Progenitor cell of endocrine pancreas (in vitro differentiated cells): Measurements from ENCODE around the gene CHD5. TPM values are rescaled to one million over a fixed set of nuclear protein-coding genes. Genes with fewer than 3 reads are reported as not detected.
A peak's percentile ranks its signal among the peaks of the same experiment; 100 is the strongest.

ENCODE experiments used
- DNase-seq: peaks from one replicate; pipeline ENCODE4 v3.0.0; 2021; ENCODE audit warnings: low spot score; ENCODE audit not compliant: unreplicated experiment
- H3K27ac Mint-ChIP-seq: 2 replicates; pipeline ENCODE4 v1.8.0; 2021; ENCODE audit warnings: mild to moderate bottlenecking, moderate library complexity, mixed read lengths
- H3K27me3 Mint-ChIP-seq: 2 replicates; pipeline ENCODE4 v1.8.0; 2021; ENCODE audit warnings: mixed read lengths
- H3K36me3 Mint-ChIP-seq: 2 replicates; pipeline ENCODE4 v1.8.0; 2022; ENCODE audit warnings: mixed read lengths; ENCODE audit not compliant: insufficient read depth
- H3K4me1 Mint-ChIP-seq: 2 replicates; pipeline ENCODE4 v1.8.0; 2021; ENCODE audit warnings: low read depth, mixed read lengths
- H3K4me3 Mint-ChIP-seq: 2 replicates; pipeline ENCODE4 v1.8.0; 2021; ENCODE audit warnings: low read depth, mild to moderate bottlenecking, moderate library complexity, mixed read lengths
- H3K9me3 Mint-ChIP-seq: 2 replicates; pipeline ENCODE4 v1.8.0; 2021; ENCODE audit warnings: low read depth, mixed read lengths
- CTCF ChIP-seq: fragments of 200-600 bp; sonication (generic); IDR thresholded peaks from one replicate; pipeline ENCODE4 v1.5.0; 2021; ENCODE audit warnings: antibody characterized with exemption, mild to moderate bottlenecking; ENCODE audit not compliant: unreplicated experiment
- total RNA-seq: library from RNA; stranded (reverse); gene quantifications from 2 replicates; pipeline ENCODE4 v1.2.1, GENCODE V29; 2021

Gene CHD5
- total RNA-seq, 1 donor from 2014 or later: 0.77 TPM

GRCh38 chr1:6211731-6212130 lies 31.6 kb upstream of the CHD5 start:
- Mint-ChIP-seq H3K9me3 (no peaks in the 10 kb centered on the region), H3K27ac (no peak overlapping the region), H3K36me3 (peaks cover 11% of the 10 kb centered on the region), H3K27me3 (peaks cover 6% of the 10 kb centered on the region), H3K4me3 (no peak overlapping the region), H3K4me1 (peaks cover 2% of the 10 kb centered on the region)
- no peak for DNase-seq
- no peak for TF ChIP-seq CTCF

- Mint-ChIP-seq H3K4me3 (no peak overlapping the region), H3K27ac (no peak overlapping the region), H3K36me3 (peaks cover 11% of the 10 kb centered on the region), H3K9me3 (no peaks in the 10 kb centered on the region), H3K27me3 (peaks cover 6% of the 10 kb centered on the region), H3K4me1 (peaks cover 2% of the 10 kb centered on the region)
- TF ChIP-seq CTCF: no peak
- no peak for DNase-seq
Measured at GRCh38 chr1:6210591-6211355, 30.7 kb upstream of the CHD5 start.

DNA sequence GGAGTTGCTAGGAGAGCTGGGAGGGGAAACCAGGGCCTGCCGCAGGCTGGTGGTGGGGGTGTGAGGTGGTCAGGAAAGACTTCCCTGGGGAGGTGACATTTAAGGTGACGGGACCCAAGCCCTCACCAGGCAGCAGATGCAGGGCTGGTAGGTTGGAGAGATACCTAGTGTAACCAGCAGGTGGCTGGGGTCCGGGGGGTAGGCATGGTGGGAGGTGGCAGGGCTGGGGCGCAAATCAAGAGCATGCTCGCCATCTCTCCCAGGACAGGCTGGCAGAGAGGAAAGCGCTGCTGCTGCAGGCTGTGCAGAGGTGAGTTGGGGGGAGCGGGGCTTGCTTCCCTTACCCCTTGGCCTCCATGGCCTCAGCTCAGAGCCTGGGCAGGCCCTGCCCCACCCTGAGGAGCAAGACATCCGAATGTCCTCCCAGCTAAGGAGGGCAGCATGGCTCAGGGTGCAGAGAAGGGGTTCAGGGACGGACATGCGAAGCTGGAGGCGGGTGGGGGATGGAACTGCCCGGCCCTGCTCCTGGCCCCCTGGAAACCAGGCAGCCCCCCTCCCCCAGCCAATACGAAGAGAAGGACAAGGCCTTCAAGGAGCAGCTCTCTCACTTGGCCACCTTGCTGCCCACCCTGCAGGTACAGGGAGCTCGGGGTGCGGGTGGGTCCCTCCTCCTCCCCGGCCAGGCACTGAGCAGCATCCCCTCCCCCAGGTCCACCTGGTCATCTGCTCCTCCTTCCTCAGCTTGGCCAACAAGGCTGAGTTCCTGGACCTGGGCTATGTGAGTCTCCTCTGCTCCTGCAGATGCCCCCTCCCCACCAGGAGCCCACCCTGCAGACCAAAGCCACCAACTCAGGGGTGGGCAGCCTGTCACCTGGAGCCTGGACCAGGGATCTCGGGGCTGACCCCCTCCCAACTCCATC lies 29.8 kb upstream of the CHD5 start:
- Mint-ChIP-seq H3K4me1 (peaks cover 2% of the 10 kb centered on the region), H3K4me3 (peak overlapping the region; percentile 35), H3K27me3 (peaks cover 6% of the 10 kb centered on the region), H3K9me3 (no peaks in the 10 kb centered on the region), H3K36me3 (peaks cover 6% of the 10 kb centered on the region), H3K27ac (no peak overlapping the region)
- TF ChIP-seq CTCF: no peak
- no peak for DNase-seq

GRCh38 chr1:6208723-6209660 lies 28.9 kb upstream of the CHD5 start:
- no peak overlapping the region for H3K27ac Mint-ChIP-seq
- peak; percentile 55 for TF ChIP-seq CTCF
- H3K4me1 Mint-ChIP-seq: peaks cover 2% of the 10 kb centered on the region
- H3K4me3 Mint-ChIP-seq: peak overlapping the region; percentile 51
- peak; percentile 43 for DNase-seq
- no peaks in the 10 kb centered on the region for H3K9me3 Mint-ChIP-seq
- peaks cover 4% of the 10 kb centered on the region for H3K36me3 Mint-ChIP-seq
- H3K27me3 Mint-ChIP-seq: peaks cover 6% of the 10 kb centered on the region
